WTC11 (cell line): ENCODE measurements around the gene SIX4. TPM values are rescaled to one million over a fixed set of nuclear protein-coding genes. Genes with fewer than 3 reads are reported as not detected.
A peak's percentile ranks its signal among the peaks of the same experiment; 100 is the strongest.

Experiments used
- ATAC-seq: fragments of 200-7000 bp; cut with Tn5 transposase; 2 replicates; pipeline ENCODE4 v1.10.0; 2021; ENCODE audit warnings: mild to moderate bottlenecking, moderate library complexity
- CTCF ChIA-PET: fragments of 300-600 bp; sonication (Branson Sonifier 250); formaldehyde crosslinking; loops from one replicate; lab custom pipeline; 2021; ENCODE audit warnings: antibody characterized with exemption; lab: Charles Lee
- POLR2A ChIA-PET: fragments of 350-600 bp; sonication (Branson Sonifier 250); formaldehyde crosslinking; loops from one replicate; lab custom pipeline; 2021; ENCODE audit warnings: antibody characterized with exemption; lab: Charles Lee
- DNase-seq: peaks from one replicate; pipeline ENCODE4 v3.0.0; 2021; ENCODE audit warnings: low spot score
- H3K27ac Mint-ChIP-seq: 2 replicates; pipeline ENCODE4 v1.8.0; 2021; ENCODE audit warnings: mixed read lengths
- H3K27me3 Mint-ChIP-seq: 2 replicates; pipeline ENCODE4 v1.8.0; 2021; ENCODE audit warnings: low read depth, mild to moderate bottlenecking, moderate library complexity, mixed read lengths
- H3K36me3 Mint-ChIP-seq: 2 replicates; pipeline ENCODE4 v1.8.0; 2021; ENCODE audit warnings: mixed read lengths
- H3K4me1 Mint-ChIP-seq: 2 replicates; pipeline ENCODE4 v1.8.0; 2022; ENCODE audit warnings: mixed read lengths
- H3K4me3 Mint-ChIP-seq: 2 replicates; pipeline ENCODE4 v1.8.0; 2021; ENCODE audit warnings: mild to moderate bottlenecking, moderate library complexity, mixed read lengths
- H3K9me3 Mint-ChIP-seq: 2 replicates; pipeline ENCODE4 v1.8.0; 2021; ENCODE audit warnings: mixed read lengths
- EMX1 ChIP-seq: fragments of 250-450 bp; sonication (Bioruptor Pico); IDR thresholded peaks from 2 replicates; pipeline ENCODE4 v1.8.0; 2021; ENCODE audit warnings: mild to moderate bottlenecking
- FOXK1 ChIP-seq: sonication (generic); formaldehyde crosslinking; IDR thresholded peaks from 2 replicates; pipeline ENCODE4 v1.8.0; 2022; ENCODE audit warnings: mild to moderate bottlenecking, moderate library complexity, missing genetic modification reagents
- GABPB1 ChIP-seq: sonication (generic); formaldehyde crosslinking; IDR thresholded peaks from 2 replicates; pipeline ENCODE4 v1.8.1; 2023; ENCODE audit warnings: mild to moderate bottlenecking, missing genetic modification reagents
- GTF2I ChIP-seq: fragments of 250-450 bp; sonication (Bioruptor Pico); conservative IDR thresholded peaks from 2 replicates; pipeline ENCODE4 v1.4.0; 2021; ENCODE audit warnings: mild to moderate bottlenecking
- KAT7 ChIP-seq: sonication (generic); formaldehyde crosslinking; IDR thresholded peaks from 2 replicates; pipeline ENCODE4 v1.8.1; 2023; ENCODE audit warnings: missing genetic modification reagents, mild to moderate bottlenecking, borderline replicate concordance
- NFATC4 ChIP-seq: fragments of 250-450 bp; sonication (Bioruptor Pico); IDR thresholded peaks from 2 replicates; pipeline ENCODE4 v1.9.0; 2021; ENCODE audit warnings: mild to moderate bottlenecking
- NR1H2 ChIP-seq: sonication (generic); formaldehyde crosslinking; IDR thresholded peaks from 2 replicates; pipeline ENCODE4 v1.9.0; 2021; ENCODE audit warnings: mild to moderate bottlenecking, moderate library complexity, missing genetic modification reagents
- PRRX2 ChIP-seq: fragments of 250-450 bp; sonication (Bioruptor Pico); IDR thresholded peaks from 2 replicates; pipeline ENCODE4 v1.8.0; 2021; ENCODE audit warnings: mild to moderate bottlenecking
- SMAD3 ChIP-seq: sonication (generic); formaldehyde crosslinking; IDR thresholded peaks from 2 replicates; pipeline ENCODE4 v1.8.0; 2022; ENCODE audit warnings: missing genetic modification reagents, mild to moderate bottlenecking, borderline replicate concordance
- SMAD4 ChIP-seq: sonication (generic); formaldehyde crosslinking; IDR thresholded peaks from 2 replicates; pipeline ENCODE4 v1.8.0; 2022; ENCODE audit warnings: mild to moderate bottlenecking, missing genetic modification reagents
- TCF7 ChIP-seq: sonication (generic); formaldehyde crosslinking; IDR thresholded peaks from 2 replicates; pipeline ENCODE4 v1.8.0; 2022; ENCODE audit warnings: mild to moderate bottlenecking, low read depth, missing genetic modification reagents, moderate library complexity
- ZBTB21 ChIP-seq: sonication (generic); formaldehyde crosslinking; IDR thresholded peaks from 2 replicates; pipeline ENCODE4 v1.8.1; 2023; ENCODE audit warnings: mild to moderate bottlenecking, missing genetic modification reagents, borderline replicate concordance
- ZNF219 ChIP-seq: sonication (generic); formaldehyde crosslinking; IDR thresholded peaks from 2 replicates; pipeline ENCODE4 v1.8.0; 2023; ENCODE audit warnings: missing genetic modification reagents, mild to moderate bottlenecking, borderline replicate concordance
- ZNF423 ChIP-seq: fragments of 250-450 bp; sonication (Bioruptor Pico); IDR thresholded peaks from 2 replicates; pipeline ENCODE4 v2.1.2; 2022; ENCODE audit warnings: mild to moderate bottlenecking, moderate library complexity
- total RNA-seq: library from RNA; stranded (reverse); gene quantifications from 3 replicates; pipeline ENCODE4 v1.2.3, GENCODE V29; 2021
- TF ChIP-seq, protein P1 (sequence below): sonication (generic); formaldehyde crosslinking; conservative IDR thresholded peaks from 2 replicates; pipeline ENCODE4 v1.8.1; 2023; ENCODE audit warnings: mild to moderate bottlenecking, low read depth, missing genetic modification reagents, moderate library complexity
- TF ChIP-seq, protein P2 (sequence below): sonication (generic); formaldehyde crosslinking; IDR thresholded peaks from 2 replicates; pipeline ENCODE4 v1.8.0; 2022; ENCODE audit warnings: mild to moderate bottlenecking, missing genetic modification reagents
- TF ChIP-seq, protein P3 (sequence below): sonication (generic); formaldehyde crosslinking; conservative IDR thresholded peaks from 2 replicates; pipeline ENCODE4 v1.8.1; 2022; ENCODE audit warnings: mild to moderate bottlenecking, missing genetic modification reagents
- TF ChIP-seq, protein P4 (sequence below): fragments of 200-600 bp; IDR thresholded peaks from 2 replicates; pipeline ENCODE4 v1.8.0; 2022; ENCODE audit warnings: antibody characterized with exemption
- TF ChIP-seq, protein P5 (sequence below): sonication (generic); formaldehyde crosslinking; IDR thresholded peaks from 2 replicates; pipeline ENCODE4 v1.8.1; 2022; ENCODE audit warnings: missing genetic modification reagents, borderline replicate concordance
- TF ChIP-seq, protein P6 (sequence below): sonication (generic); formaldehyde crosslinking; IDR thresholded peaks from 2 replicates; pipeline ENCODE4 v1.8.1; 2023; ENCODE audit warnings: mild to moderate bottlenecking, missing genetic modification reagents
- TF ChIP-seq, protein P7 (sequence below): sonication (generic); formaldehyde crosslinking; IDR thresholded peaks from 2 replicates; pipeline ENCODE4 v1.8.1; 2023; ENCODE audit warnings: mild to moderate bottlenecking, moderate library complexity, missing genetic modification reagents

Gene SIX4
- total RNA-seq, 1 experiment from 2014 or later: 41.8 TPM

DNA sequence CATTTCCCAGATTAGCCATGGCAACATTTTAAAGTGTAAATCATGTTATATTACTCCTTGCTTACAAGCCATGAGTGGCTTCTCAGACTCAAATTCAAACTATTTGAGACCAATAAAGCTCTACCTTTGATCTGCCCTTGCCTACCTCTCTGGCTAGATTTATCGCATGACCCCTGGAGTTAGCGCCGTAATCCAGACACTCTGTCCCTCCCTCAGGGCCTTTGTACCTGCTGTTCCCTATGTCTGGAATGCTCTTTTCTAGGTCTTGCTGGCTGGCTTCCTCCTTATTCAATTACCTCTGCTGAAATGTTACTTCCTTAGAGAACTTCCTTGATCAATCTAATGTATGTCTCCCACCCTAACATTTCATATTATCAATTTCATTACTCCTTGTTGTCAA is 16.3 kb downstream of the SIX4 start:
- ChIA-PET CTCF (no interaction called here), POLR2A (interaction anchor here (0.6 kb wide), 1 partner anchor 44 kb away, joined by 3 read pairs; no protein-coding TSS in a partner anchor)
- Mint-ChIP-seq H3K36me3 (peaks cover 2% of the 10 kb centered on the region; the same call in 1 of the 2 replicates), H3K4me3 (no peak overlapping the region), H3K27ac (no peak overlapping the region), H3K9me3 (no peaks in the 10 kb centered on the region), H3K4me1 (peaks cover 14% of the 10 kb centered on the region), H3K27me3 (no peaks in the 10 kb centered on the region)
- TF ChIP-seq SMAD4 (no peak), ZBTB21 (CRISPR knock-in tag) (no peak), NFATC4 (CRISPR knock-in tag) (no peak), GTF2I (CRISPR knock-in tag) (no peak), TCF7 (CRISPR knock-in tag) (no peak), SMAD3 (CRISPR knock-in tag) (no peak)
- TF ChIP-seq, protein P1, sequence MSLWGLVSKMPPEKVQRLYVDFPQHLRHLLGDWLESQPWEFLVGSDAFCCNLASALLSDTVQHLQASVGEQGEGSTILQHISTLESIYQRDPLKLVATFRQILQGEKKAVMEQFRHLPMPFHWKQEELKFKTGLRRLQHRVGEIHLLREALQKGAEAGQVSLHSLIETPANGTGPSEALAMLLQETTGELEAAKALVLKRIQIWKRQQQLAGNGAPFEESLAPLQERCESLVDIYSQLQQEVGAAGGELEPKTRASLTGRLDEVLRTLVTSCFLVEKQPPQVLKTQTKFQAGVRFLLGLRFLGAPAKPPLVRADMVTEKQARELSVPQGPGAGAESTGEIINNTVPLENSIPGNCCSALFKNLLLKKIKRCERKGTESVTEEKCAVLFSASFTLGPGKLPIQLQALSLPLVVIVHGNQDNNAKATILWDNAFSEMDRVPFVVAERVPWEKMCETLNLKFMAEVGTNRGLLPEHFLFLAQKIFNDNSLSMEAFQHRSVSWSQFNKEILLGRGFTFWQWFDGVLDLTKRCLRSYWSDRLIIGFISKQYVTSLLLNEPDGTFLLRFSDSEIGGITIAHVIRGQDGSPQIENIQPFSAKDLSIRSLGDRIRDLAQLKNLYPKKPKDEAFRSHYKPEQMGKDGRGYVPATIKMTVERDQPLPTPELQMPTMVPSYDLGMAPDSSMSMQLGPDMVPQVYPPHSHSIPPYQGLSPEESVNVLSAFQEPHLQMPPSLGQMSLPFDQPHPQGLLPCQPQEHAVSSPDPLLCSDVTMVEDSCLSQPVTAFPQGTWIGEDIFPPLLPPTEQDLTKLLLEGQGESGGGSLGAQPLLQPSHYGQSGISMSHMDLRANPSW (CRISPR knock-in tag): no peak
- TF ChIP-seq, protein P2, sequence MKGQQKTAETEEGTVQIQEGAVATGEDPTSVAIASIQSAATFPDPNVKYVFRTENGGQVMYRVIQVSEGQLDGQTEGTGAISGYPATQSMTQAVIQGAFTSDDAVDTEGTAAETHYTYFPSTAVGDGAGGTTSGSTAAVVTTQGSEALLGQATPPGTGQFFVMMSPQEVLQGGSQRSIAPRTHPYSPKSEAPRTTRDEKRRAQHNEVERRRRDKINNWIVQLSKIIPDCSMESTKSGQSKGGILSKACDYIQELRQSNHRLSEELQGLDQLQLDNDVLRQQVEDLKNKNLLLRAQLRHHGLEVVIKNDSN (CRISPR knock-in tag): no peak
- TF ChIP-seq, protein P3, sequence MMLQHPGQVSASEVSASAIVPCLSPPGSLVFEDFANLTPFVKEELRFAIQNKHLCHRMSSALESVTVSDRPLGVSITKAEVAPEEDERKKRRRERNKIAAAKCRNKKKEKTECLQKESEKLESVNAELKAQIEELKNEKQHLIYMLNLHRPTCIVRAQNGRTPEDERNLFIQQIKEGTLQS (CRISPR knock-in tag): no peak
- ATAC-seq: peak; percentile 67
- no peak for DNase-seq

DNA sequence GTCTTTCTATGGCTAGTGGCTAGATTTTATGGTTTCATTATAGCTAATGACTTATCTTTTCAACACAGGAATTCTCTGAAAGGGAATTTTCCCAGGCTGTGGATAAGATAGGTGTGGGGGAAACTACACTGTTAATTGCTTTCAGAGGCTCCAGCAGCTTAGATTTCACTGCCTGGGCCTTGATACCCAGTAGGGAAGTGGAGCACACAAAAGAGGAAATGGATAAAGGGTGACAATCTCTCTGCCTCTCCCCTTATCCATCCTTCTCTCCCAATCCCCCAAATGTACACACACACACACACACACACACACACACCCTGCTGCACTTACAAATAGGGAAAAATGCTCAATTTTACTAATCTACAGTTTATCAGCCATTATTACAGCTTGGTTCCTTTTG is 19.1 kb downstream of the SIX4 start:
- ATAC-seq: no peak
- Mint-ChIP-seq H3K4me1 (no peaks in the 10 kb centered on the region), H3K27me3 (no peaks in the 10 kb centered on the region; the same call in 1 of the 2 replicates), H3K9me3 (peaks cover 19% of the 10 kb centered on the region), H3K27ac (no peak overlapping the region)
- CTCF ChIA-PET: no interaction called here
- POLR2A ChIA-PET: no interaction called here
- TF ChIP-seq, protein P4, sequence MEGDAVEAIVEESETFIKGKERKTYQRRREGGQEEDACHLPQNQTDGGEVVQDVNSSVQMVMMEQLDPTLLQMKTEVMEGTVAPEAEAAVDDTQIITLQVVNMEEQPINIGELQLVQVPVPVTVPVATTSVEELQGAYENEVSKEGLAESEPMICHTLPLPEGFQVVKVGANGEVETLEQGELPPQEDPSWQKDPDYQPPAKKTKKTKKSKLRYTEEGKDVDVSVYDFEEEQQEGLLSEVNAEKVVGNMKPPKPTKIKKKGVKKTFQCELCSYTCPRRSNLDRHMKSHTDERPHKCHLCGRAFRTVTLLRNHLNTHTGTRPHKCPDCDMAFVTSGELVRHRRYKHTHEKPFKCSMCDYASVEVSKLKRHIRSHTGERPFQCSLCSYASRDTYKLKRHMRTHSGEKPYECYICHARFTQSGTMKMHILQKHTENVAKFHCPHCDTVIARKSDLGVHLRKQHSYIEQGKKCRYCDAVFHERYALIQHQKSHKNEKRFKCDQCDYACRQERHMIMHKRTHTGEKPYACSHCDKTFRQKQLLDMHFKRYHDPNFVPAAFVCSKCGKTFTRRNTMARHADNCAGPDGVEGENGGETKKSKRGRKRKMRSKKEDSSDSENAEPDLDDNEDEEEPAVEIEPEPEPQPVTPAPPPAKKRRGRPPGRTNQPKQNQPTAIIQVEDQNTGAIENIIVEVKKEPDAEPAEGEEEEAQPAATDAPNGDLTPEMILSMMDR: no peak
- TF ChIP-seq ZNF423 (no peak), FOXK1 (CRISPR knock-in tag) (no peak), KAT7 (no peak), GTF2I (CRISPR knock-in tag) (no peak), PRRX2 (CRISPR knock-in tag) (no peak), NR1H2 (CRISPR knock-in tag) (no peak), ZNF219 (CRISPR knock-in tag) (no peak), EMX1 (CRISPR knock-in tag) (no peak), GABPB1 (no peak)
- TF ChIP-seq, protein P5, sequence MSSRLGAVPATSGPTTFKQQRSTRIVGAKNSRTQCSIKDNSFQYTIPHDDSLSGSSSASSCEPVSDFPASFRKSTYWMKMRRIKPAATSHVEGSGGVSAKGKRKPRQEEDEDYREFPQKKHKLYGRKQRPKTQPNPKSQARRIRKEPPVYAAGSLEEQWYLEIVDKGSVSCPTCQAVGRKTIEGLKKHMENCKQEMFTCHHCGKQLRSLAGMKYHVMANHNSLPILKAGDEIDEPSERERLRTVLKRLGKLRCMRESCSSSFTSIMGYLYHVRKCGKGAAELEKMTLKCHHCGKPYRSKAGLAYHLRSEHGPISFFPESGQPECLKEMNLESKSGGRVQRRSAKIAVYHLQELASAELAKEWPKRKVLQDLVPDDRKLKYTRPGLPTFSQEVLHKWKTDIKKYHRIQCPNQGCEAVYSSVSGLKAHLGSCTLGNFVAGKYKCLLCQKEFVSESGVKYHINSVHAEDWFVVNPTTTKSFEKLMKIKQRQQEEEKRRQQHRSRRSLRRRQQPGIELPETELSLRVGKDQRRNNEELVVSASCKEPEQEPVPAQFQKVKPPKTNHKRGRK: no peak
- TF ChIP-seq, protein P6, sequence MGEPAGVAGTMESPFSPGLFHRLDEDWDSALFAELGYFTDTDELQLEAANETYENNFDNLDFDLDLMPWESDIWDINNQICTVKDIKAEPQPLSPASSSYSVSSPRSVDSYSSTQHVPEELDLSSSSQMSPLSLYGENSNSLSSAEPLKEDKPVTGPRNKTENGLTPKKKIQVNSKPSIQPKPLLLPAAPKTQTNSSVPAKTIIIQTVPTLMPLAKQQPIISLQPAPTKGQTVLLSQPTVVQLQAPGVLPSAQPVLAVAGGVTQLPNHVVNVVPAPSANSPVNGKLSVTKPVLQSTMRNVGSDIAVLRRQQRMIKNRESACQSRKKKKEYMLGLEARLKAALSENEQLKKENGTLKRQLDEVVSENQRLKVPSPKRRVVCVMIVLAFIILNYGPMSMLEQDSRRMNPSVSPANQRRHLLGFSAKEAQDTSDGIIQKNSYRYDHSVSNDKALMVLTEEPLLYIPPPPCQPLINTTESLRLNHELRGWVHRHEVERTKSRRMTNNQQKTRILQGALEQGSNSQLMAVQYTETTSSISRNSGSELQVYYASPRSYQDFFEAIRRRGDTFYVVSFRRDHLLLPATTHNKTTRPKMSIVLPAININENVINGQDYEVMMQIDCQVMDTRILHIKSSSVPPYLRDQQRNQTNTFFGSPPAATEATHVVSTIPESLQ (CRISPR knock-in tag): no peak
- TF ChIP-seq, protein P7, sequence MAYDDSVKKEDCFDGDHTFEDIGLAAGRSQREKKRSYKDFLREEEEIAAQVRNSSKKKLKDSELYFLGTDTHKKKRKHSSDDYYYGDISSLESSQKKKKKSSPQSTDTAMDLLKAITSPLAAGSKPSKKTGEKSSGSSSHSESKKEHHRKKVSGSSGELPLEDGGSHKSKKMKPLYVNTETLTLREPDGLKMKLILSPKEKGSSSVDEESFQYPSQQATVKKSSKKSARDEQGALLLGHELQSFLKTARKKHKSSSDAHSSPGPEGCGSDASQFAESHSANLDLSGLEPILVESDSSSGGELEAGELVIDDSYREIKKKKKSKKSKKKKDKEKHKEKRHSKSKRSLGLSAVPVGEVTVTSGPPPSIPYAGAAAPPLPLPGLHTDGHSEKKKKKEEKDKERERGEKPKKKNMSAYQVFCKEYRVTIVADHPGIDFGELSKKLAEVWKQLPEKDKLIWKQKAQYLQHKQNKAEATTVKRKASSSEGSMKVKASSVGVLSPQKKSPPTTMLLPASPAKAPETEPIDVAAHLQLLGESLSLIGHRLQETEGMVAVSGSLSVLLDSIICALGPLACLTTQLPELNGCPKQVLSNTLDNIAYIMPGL: no peak
- TF ChIP-seq, all 79 proteins: peak for 0
- no peak for DNase-seq
- Mint-ChIP-seq H3K36me3 (peaks cover 15% of the 10 kb centered on the region), H3K4me3 (no peak overlapping the region)
